ENCODE results near the gene KCNMA1.

DNA sequence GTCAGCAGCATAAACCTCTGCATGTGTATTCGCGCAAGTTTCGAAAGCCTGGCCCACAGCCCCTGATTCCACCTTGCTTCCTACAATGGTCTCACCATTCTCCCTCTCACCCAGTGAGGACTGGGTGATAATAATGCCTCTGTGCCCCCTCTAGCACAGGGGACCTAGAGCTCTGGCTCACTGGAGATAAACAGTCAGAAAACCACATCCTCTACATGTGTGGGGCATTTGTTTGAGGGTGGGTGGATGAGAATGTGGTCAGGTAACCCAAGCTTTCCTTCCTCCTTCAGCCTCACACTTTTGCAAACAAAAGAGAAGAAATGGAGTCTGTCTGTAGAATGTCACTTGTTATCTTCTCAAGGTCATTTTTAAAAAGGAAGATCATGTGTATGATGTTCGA, 373.5 kb downstream of the KCNMA1 start:
- no peak for TF ChIP-seq CTCF (IDR thresholded peaks at IDR 0.05)
- TF ChIP-seq POLR2A (IDR thresholded peaks at IDR 0.05) = no peak
